GM18951 (cell line): Measurements from ENCODE around the gene TUBGCP6.
A peak's percentile ranks its signal among the peaks of the same experiment; 100 is the strongest.

ENCODE experiments used
- POLR2A ChIP-seq: IDR thresholded peaks from 4 replicates; pipeline ENCODE4 v1.6.1; 2011; ENCODE audit warnings: mild to moderate bottlenecking; ENCODE audit not compliant: insufficient read length, insufficient read depth; ENCODE audit errors: extremely low read depth
- in situ Hi-C: fragments of 300-500 bp; cut with MboI; formaldehyde crosslinking; loops from one replicate; pipeline ENCODE4 v1.12.0; 2022; ENCODE audit warnings: low sequenced_read_pairs, mixed read lengths, inconsistent platforms; ENCODE audit not compliant: unreplicated experiment

TUBGCP6 gene

DNA sequence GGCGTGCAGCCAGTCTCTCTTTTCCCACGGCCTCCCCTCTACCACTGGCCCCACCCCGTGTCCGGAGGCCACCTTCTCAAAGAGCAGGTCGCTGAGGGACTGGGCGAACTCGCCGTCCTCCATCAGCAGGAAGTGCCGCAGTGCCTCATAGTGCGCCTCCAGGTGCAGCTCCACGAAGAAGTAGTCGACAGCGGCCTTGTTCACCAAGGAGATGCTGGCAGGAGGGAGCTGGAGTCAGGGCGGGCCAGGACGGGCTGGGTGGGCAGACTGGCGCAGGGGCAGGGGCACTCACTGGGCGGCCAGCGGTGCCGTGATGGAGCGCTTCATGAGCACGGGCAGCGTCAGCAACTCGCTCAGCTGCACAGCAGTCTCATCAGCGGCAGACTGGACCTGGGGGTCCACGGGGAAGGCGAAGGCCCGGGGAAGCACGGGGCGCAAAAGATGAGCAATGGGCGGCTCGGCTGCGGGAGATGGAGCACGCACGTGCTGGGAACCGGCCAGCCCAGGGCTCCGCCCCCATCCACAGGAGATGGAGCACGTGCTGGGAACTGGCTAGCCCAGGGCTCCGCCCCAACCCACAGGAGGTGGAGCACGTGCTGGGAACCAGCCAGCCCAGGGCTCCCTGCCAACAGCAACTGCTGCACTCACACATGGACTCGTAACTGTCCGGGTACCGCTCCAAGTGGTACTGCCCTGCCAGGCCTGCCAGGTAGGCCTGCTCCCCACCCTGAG is 25.7 kb downstream of the TUBGCP6 start:
- no peak for TF ChIP-seq POLR2A
- in situ Hi-C loops = loop anchor here (25.0 kb wide), 2 partner anchors 282 to 457 kb away; no protein-coding TSS in a partner anchor

DNA sequence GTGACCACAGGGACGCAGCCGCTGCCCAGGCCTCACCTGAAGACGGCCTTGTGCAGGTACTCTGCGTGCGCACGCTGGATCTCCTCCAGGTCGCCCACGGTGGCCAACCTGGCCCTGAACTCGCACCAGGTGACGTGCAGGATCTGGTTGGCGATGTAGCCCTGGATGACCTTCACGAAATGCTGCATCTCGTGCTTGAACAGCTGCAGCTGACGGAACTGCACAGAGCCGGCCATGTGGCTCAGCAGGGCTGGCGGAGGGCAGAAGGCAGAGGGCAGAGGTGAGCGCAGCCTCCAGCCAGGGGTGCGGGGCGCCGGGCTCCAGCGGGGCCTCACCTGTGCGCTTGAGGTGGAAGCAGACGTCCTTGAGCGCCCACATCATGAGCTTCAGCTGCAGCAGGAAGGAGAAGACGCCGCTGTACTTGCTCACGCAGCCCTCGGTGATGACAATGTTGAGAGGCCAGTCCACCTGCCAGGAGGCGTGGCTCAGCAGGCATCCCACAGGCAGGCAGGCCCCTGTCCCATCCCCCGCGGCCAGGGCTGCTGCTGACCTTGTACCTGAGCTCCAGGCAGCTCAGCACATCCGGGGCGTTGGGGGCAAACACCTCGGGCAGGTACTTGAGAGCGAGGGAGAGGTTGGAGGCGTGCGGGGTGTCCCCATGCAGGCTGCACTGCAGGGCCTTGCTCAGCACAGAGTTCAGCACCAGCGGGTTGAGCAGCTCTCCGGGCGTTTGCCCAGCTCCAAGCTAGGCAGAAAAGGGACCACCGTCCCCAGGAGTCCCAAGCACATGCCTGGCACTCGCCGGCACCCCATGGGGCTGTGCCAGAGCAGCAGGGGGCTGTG is 26.4 kb downstream of the TUBGCP6 start:
- in situ Hi-C loops = loop anchor here (25.0 kb wide), 2 partner anchors 281 to 456 kb away; no protein-coding TSS in a partner anchor
- TF ChIP-seq POLR2A = no peak

- peak; percentile 30 for TF ChIP-seq POLR2A
- in situ Hi-C loops = loop anchor here (25.0 kb wide), 2 partner anchors 280 to 455 kb away; no protein-coding TSS in a partner anchor
These were observed 27.2 kb downstream of the TUBGCP6 start for GRCh38 chr22:50217543-50218152.

GRCh38 chr22:50216684-50217520 is 27.9 kb downstream of the TUBGCP6 start:
- in situ Hi-C loops = loop anchor here (25.0 kb wide), 2 partner anchors 280 to 455 kb away; no protein-coding TSS in a partner anchor
- TF ChIP-seq POLR2A = no peak

- in situ Hi-C loops = loop anchor here (25.0 kb wide), 2 partner anchors 279 to 454 kb away; no protein-coding TSS in a partner anchor
These were observed 28.7 kb downstream of the TUBGCP6 start for GRCh38 chr22:50216055-50216683.

DNA sequence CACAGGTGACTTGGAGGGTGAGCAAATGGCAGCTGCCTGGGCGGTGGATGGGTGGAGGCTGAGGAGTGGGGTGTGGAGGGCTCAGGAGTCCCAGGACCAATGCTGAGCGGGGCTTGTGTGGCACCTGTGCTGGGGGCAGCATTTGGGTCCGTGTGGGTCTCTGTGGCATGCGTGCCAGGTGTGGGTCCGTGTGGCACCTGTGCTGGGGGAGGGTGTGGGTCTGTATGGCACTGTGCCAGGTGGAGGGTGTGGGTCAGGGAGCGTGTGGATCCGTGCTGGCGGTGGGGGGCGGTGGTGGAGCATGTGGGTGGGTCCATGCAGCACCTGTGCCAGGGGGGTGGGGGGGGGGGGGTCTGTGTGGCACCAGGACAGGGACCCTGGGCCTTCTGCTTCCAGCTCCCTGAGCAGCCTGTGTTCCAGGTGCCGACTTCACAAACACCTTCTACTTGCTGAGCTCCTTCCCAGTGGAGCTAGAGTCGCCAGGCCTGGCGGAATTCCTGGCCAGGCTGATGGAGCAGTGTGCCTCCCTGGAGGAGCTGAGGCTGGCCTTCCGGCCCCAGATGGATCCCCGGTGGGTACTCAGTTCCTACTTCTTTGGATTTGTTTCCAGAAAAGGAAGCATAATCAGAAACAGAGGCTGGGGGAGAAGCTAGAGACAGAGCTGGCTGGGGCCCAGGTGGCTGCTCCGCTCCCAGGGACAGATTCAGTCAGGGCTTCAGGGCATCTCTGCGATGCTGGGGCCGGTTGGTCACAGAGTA is 29.3 kb downstream of the TUBGCP6 start:
- TF ChIP-seq POLR2A = no peak
- in situ Hi-C loops = loop anchor here (25.0 kb wide), 2 partner anchors 278 to 453 kb away; no protein-coding TSS in a partner anchor

More at GRCh38 chr22:50216055-50216683, 28.7 kb downstream of the TUBGCP6 start:
- TF ChIP-seq POLR2A = no peak

DNA sequence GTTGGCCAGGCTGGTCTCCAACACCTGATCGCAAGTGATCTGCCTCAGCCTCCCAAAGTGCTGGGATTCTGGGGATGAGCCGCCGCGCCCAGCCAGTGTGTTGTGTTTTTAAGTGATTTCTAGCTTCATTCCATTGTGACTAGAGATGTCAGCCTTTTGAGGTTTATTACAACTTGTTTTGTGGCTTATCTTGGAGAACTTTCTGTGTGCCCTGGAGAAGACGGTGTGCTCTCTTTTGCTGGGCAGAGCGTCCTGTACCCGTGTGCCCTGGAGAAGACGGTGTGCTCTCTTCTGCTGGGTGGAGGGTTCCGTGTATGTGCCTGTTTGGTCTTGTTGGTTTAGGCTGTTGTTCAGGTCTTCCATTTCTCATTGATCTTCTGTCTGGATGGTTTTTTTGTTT is 31.6 kb downstream of the TUBGCP6 start:
- no peak for TF ChIP-seq POLR2A
- in situ Hi-C loops = loop anchor here (25.0 kb wide), 2 partner anchors 276 to 451 kb away; no protein-coding TSS in a partner anchor

GRCh38 chr22:50211147-50211546 is 33.7 kb downstream of the TUBGCP6 start:
- in situ Hi-C loops = loop anchor here (25.0 kb wide), 2 partner anchors 274 to 449 kb away; no protein-coding TSS in a partner anchor
- no peak for TF ChIP-seq POLR2A

GRCh38 chr22:50210378-50211139 is 34.3 kb downstream of the TUBGCP6 start:
- in situ Hi-C loops = loop anchor here (25.0 kb wide), 2 partner anchors 273 to 448 kb away; no protein-coding TSS in a partner anchor
- no peak for TF ChIP-seq POLR2A

DNA sequence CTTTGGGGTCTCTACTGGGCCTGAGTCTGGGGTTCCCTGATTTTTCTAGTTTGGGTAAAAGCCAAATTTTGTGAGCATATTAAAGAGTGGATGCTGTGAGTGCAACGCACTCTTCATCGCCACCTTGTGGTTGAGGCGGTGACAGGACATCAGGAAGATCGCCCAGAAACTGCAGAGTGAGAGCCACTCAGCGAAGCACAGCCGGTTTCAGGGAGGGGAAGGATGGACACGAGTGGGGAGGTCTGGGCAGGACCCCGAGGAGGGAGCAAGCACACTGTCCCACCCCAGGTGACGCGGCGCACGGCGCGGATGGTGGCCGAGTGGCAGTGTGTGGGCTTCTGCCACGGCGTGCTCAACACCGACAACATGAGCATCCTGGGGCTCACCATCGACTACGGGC is 34.9 kb downstream of the TUBGCP6 start:
- in situ Hi-C loops = loop anchor here (5.0 to 25.0 kb wide), 3 partner anchors 63 to 448 kb away; no protein-coding TSS in a partner anchor
- no peak for TF ChIP-seq POLR2A
